ENCODE measurements around the gene PHF21B. TPM values are rescaled to one million over a fixed set of nuclear protein-coding genes. Genes with fewer than 3 reads are reported as not detected.

PHF21B gene
- total and polyA plus RNA-seq, 2 of the 8 experiments (the other 6 are each of a cell fraction or from before 2014, with no cell fraction given), result 19.3 to 68.1 TPM

GRCh38 chr22:44982445-44982844, 27.4 kb downstream of the PHF21B start:
- Histone ChIP-seq H2AK5ac (ENCODE audit: low read depth, low read length) (no peak overlapping the region), H3K27ac (ENCODE audit: low read depth, low read length) (no peak overlapping the region), H2BK15ac (ENCODE audit: low read length) (no peak overlapping the region), H3K4me3 (ENCODE audit: extremely low read depth in 1 of 4, insufficient read depth in 2 of 4, low read depth in 3 of 4, low read length in 4 of 4) (no peak overlapping the region), H3K4ac (replicated peaks; ENCODE audit: insufficient read length, low read depth, low read length) (no peak overlapping the region), H3K23me2 (ENCODE audit: low read depth, low read length) (peaks cover 10% of the 10 kb centered on the region; the same call in 1 of the 2 replicates), H3K14ac (ENCODE audit: insufficient read length) (no peak overlapping the region), H3K79me2 (ENCODE audit: control insufficient read depth in 1 of 2, insufficient read depth in 2 of 2, low read length in 2 of 2) (peaks cover 32 to 88% of the 10 kb centered on the region in 2 experiments), H3K79me1 (ENCODE audit: low read depth, low read length) (peaks cover 35% of the 10 kb centered on the region), H3K18ac (ENCODE audit: extremely low read depth, low read length) (no peak overlapping the region; the same call in 1 of the 2 replicates), H3K23ac (ENCODE audit: insufficient read length) (no peak overlapping the region), H4K8ac (ENCODE audit: extremely low read depth, insufficient read depth, low read length) (no peak overlapping the region), H2BK12ac (ENCODE audit: low read depth, low read length) (no peak overlapping the region), H3K56ac (replicated peaks; ENCODE audit: insufficient read length, low read depth, low read length) (no peak overlapping the region), H3K4me1 (replicated peaks in 1 of 4; ENCODE audit: control insufficient read depth in 3 of 4, insufficient read depth in 4 of 4, low read length in 3 of 4) (peaks cover 0 to 10% (median 5%) of the 10 kb centered on the region in 4 experiments; a peak in 3 of 7 replicates), H3K9ac (replicated peaks in 1 of 4; ENCODE audit: extremely low read depth in 1 of 4, low read depth in 3 of 4, low read length in 3 of 4) (no peak overlapping the region; a peak in 1 of 7 replicates), H4K91ac (replicated peaks; ENCODE audit: insufficient read length, low read length) (no peak overlapping the region), H3K9me3 (ENCODE audit: insufficient read depth in 2 of 2, low read depth in 1 of 2, low read length in 1 of 2) (peaks cover 0 to 4% of the 10 kb centered on the region in 2 experiments; a peak in 1 of 4 replicates), H2BK20ac (ENCODE audit: low read length) (no peak overlapping the region), H3K27me3 (replicated peaks in 1 of 4; ENCODE audit: control insufficient read depth in 3 of 4, extremely low read depth in 1 of 4, insufficient read depth in 3 of 4, low read length in 3 of 4) (no peaks in the 10 kb centered on the region), H3K36me3 (ENCODE audit: control insufficient read depth in 2 of 4, insufficient read depth in 4 of 4, low read length in 3 of 4) (peaks cover 0 to 37% (median 17%) of the 10 kb centered on the region in 4 experiments; a peak in 5 of 8 replicates), H4K5ac (ENCODE audit: insufficient read length, low read depth, low read length) (no peak overlapping the region), H4K20me1 (replicated peaks in 1 of 2; ENCODE audit: control insufficient read depth in 1 of 2, insufficient read depth in 2 of 2, low read length in 2 of 2) (peaks cover 46 to 65% of the 10 kb centered on the region in 2 experiments), H2BK5ac (ENCODE audit: low read depth, low read length) (no peak overlapping the region), H3K4me2 (ENCODE audit: insufficient read depth in 1 of 2, low read depth in 2 of 2, low read length in 2 of 2) (no peak overlapping the region), H2BK120ac (replicated peaks; ENCODE audit: low read depth, low read length) (no peak overlapping the region), H2AFZ (ENCODE audit: low read length) (no peak overlapping the region)
- FAIRE-seq (no peak), DNase-seq (ENCODE audit: low read depth in 1 of 2, low spot score in 2 of 2) (no peak)
- POLR2A ChIA-PET (ENCODE audit: partially characterized antibody), result interaction anchor here (0.6 to 17.9 kb wide), 3 partner anchors 14 to 75 kb away, joined by 3 to 224 read pairs (median 204); partner anchors contain the start of gene PHF21B
- TF ChIP-seq HDAC6 (IDR thresholded peaks at IDR 0.05; ENCODE audit: low read depth, low read length) (no peak), SAP30 (IDR thresholded peaks at IDR 0.05; ENCODE audit: insufficient read depth, insufficient replicate concordance, low read length) (no peak)
- CTCF ChIA-PET (ENCODE audit: partially characterized antibody), result interaction anchor here (1.1 to 1.5 kb wide), 3 partner anchors 18 to 114 kb away, joined by 3 to 5 read pairs (median 5); no protein-coding TSS in a partner anchor
- 94% methylated on average over 9 of the region's 9 CpGs; no CpG with 5 or more reads in 1 of the 2 experiments for WGBS, 2 experiments (ENCODE audit: extremely low coverage in 1 of 2, insufficient coverage in 1 of 2, insufficient read length in 1 of 2, insufficient replicate concordance in 2 of 2, low coverage in 1 of 2, low lambda C conversion rate in 2 of 2, missing lambda C conversion rate in 1 of 2)

Data from H1 (cell line).